K562 (cell line): ENCODE data around the gene TNP1. TPM values are rescaled to one million over a fixed set of nuclear protein-coding genes. Genes with fewer than 3 reads are reported as not detected.
A peak's percentile ranks its signal among the peaks of the same experiment; 100 is the strongest.

Source experiments
- EGR1 ChIP-seq: fragments of 450-650 bp; conservative IDR thresholded peaks from 2 replicates; pipeline ENCODE4 v1.6.1; 2017; ENCODE audit warnings: mild to moderate bottlenecking
- EP300 ChIP-seq: IDR thresholded peaks from 2 replicates; pipeline ENCODE4 v1.6.1; 2012; ENCODE audit warnings: low read length, improper control_type of control experiment
- HMGN3 ChIP-seq: IDR thresholded peaks from 2 replicates; pipeline ENCODE4 v1.6.1; 2011; ENCODE audit warnings: borderline replicate concordance, low read depth, mild to moderate bottlenecking, mixed read lengths, low read length; ENCODE audit not compliant: insufficient read length; ENCODE audit errors: extremely low read depth
- HNRNPH1 ChIP-seq: fragments of 200-400 bp; formaldehyde crosslinking; optimal IDR thresholded peaks from 2 replicates; pipeline ENCODE3; 2017; ENCODE audit warnings: low read depth, mild to moderate bottlenecking, low read length, moderate library complexity
- HNRNPK ChIP-seq: fragments of 200-400 bp; formaldehyde crosslinking; IDR thresholded peaks from one replicate; pipeline ENCODE4 v1.6.1; 2018; ENCODE audit warnings: mild to moderate bottlenecking, low read depth, low read length; ENCODE audit not compliant: poor library complexity, severe bottlenecking
- KLF13 ChIP-seq: fragments of 450-650 bp; IDR thresholded peaks from 2 replicates; pipeline ENCODE4 v1.6.1; 2016; ENCODE audit warnings: missing genetic modification characterization, low read depth, mild to moderate bottlenecking, missing compliant biosample characterization, moderate library complexity, borderline replicate concordance
- KLF16 ChIP-seq: IDR thresholded peaks from 2 replicates; pipeline ENCODE4 v1.6.1; 2016; ENCODE audit warnings: antibody characterized with exemption
- MCM7 ChIP-seq, 2 experiments: fragments of 450-650 bp; IDR thresholded peaks; 2 replicates each; pipeline ENCODE4 v1.6.1; 2016 to 2018
- MXI1 ChIP-seq: IDR thresholded peaks from 2 replicates; pipeline ENCODE4 v1.6.1; 2011; ENCODE audit warnings: low read depth, mild to moderate bottlenecking, improper control_type of control experiment, low read length
- NCOA1 ChIP-seq: fragments of 450-650 bp; IDR thresholded peaks from 2 replicates; pipeline ENCODE4 v1.6.1; 2016; ENCODE audit warnings: low read depth
- NCOR1 ChIP-seq: fragments of 450-650 bp; IDR thresholded peaks from 2 replicates; pipeline ENCODE4 v1.6.1; 2016; ENCODE audit warnings: mild to moderate bottlenecking, moderate library complexity
- POLR3A ChIP-seq: IDR thresholded peaks from 2 replicates; pipeline ENCODE4 v1.6.1; 2011; ENCODE audit warnings: borderline replicate concordance, mild to moderate bottlenecking, moderate library complexity; ENCODE audit not compliant: insufficient read length, insufficient read depth; ENCODE audit errors: extremely low read depth
- SOX6 ChIP-seq: fragments of 450-650 bp; IDR thresholded peaks from 2 replicates; pipeline ENCODE4 v1.6.1; 2014; ENCODE audit warnings: mild to moderate bottlenecking
- SUPT5H ChIP-seq: fragments of 450-650 bp; IDR thresholded peaks from 2 replicates; pipeline ENCODE4 v1.6.1; 2016
- TARDBP ChIP-seq: fragments of 450-650 bp; IDR thresholded peaks from 2 replicates; pipeline ENCODE4 v1.6.1; 2016
- THRAP3 ChIP-seq: fragments of 450-650 bp; IDR thresholded peaks from 2 replicates; pipeline ENCODE4 v1.6.1; 2016; ENCODE audit warnings: mild to moderate bottlenecking, inconsistent platforms, borderline replicate concordance
- ZNF696 ChIP-seq: fragments of 250-450 bp; sonication (Bioruptor Pico); conservative IDR thresholded peaks from 2 replicates; pipeline ENCODE4 v1.4.0; 2020; ENCODE audit warnings: mild to moderate bottlenecking, moderate library complexity
- polyA plus RNA-seq, 8 experiments: library from polyadenylated mRNA; depleted of rRNA in 4 of 8; stranded (reverse) in 5 of 8; unstranded in 3 of 8; fragments of >200 nt; fragmentation: Nextera tagmentation in 2 of 8; fragmentation: Illumina TruSeq in 1 of 8; extraction: Ambion mirVana in 2 of 8; extraction: Trizol in 1 of 8; gene quantifications; 2 replicates each; pipeline versions ENCODE4 v1.2.1 to v1.2.3, GENCODE V29; 2011 to 2014; ENCODE audit warnings: inconsistent platforms in 1 of 8, missing spikeins in 1 of 8
- total RNA-seq, 7 experiments: library from RNA; depleted of rRNA in 6 of 7; stranded (reverse); fragments of >200 nt in 6 of 7; fragmentation: Illumina TruSeq in 2 of 7; extraction: Trizol in 2 of 7; gene quantifications; 2 replicates each; pipeline versions ENCODE4 v1.2.1 to v1.2.3, GENCODE V29; 2011 to 2021; ENCODE audit warnings: low replicate concordance in 1 of 7
- TF ChIP-seq, protein P1 (sequence below): sonication (generic); formaldehyde crosslinking; IDR thresholded peaks from 2 replicates; pipeline ENCODE4 v1.9.0; 2022; ENCODE audit warnings: mild to moderate bottlenecking, missing genetic modification reagents
- TF ChIP-seq, protein P2 (sequence below): fragments of 450-650 bp; formaldehyde crosslinking; IDR thresholded peaks from 2 replicates; pipeline ENCODE4 v1.4.0; 2022; ENCODE audit warnings: missing genetic modification characterization
- TF ChIP-seq, protein P3 (sequence below): sonication (generic); formaldehyde crosslinking; IDR thresholded peaks from 2 replicates; pipeline ENCODE4 v1.8.0; 2022; ENCODE audit warnings: missing genetic modification reagents, mild to moderate bottlenecking, borderline replicate concordance
- TF ChIP-seq, protein P4 (sequence below): sonication (generic); formaldehyde crosslinking; IDR thresholded peaks from 2 replicates; pipeline ENCODE4 v1.8.0; 2023; ENCODE audit warnings: mild to moderate bottlenecking, missing genetic modification reagents

The TNP1 gene
- total and polyA plus RNA-seq, 9 of the 15 experiments (the other 6 are each of a cell fraction or from before 2014, with no cell fraction given) = not detected

DNA sequence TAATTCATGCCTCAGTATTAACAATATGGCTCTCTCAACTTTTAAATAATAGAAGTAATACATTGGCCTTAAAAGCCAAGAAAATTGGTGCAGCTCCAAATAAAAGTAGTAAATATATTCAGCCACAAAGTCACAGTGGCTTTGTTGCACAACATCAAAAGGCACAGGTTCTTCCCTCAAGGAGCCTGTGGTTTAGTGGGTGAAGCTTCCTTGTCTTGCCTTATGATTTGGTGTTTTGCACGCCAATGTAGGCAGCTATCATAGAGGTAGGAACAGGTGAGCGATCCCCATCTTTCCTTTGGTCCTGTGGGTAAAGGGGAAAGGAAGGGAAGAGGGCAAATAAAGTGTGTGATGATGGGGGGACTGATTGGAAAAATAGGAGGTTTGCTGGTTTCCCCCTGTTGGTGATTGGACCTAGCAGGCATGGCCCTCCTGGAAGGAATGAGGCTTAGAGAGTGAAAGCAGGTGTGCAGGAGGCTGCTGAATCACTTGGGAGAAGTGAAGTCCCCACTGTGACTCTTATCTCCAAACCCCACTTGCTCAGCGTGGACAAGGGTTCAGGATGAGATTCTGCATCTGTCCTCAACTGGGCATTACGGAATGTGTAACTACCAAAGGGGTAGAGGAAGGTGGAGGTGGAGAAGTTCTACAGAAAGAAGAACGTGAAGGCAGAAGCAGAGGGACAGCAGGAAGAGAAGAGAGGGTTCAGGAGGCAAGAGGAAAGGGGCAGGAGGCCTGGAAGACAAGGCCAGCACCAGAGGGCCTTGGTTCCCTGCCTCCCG lies 20.1 kb upstream of the TNP1 start (continued):
- no peak for TF ChIP-seq SUPT5H
- no peak for TF ChIP-seq HNRNPK
- TF ChIP-seq THRAP3 = no peak
- no peak for TF ChIP-seq SOX6
- TF ChIP-seq EGR1 = no peak
- TF ChIP-seq TARDBP = no peak
- TF ChIP-seq NCOR1 = peak; percentile 10; the same call in 1 of the 2 replicates
- no peak for TF ChIP-seq POLR3A
- no peak for TF ChIP-seq MXI1
- TF ChIP-seq, protein P1, sequence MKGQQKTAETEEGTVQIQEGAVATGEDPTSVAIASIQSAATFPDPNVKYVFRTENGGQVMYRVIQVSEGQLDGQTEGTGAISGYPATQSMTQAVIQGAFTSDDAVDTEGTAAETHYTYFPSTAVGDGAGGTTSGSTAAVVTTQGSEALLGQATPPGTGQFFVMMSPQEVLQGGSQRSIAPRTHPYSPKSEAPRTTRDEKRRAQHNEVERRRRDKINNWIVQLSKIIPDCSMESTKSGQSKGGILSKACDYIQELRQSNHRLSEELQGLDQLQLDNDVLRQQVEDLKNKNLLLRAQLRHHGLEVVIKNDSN (CRISPR knock-in tag) = no peak
- no peak for TF ChIP-seq KLF13 (tag)
- no peak for TF ChIP-seq NCOA1
- 0 out of 2 replicates have a peak, but pooled peaks have one; percentile 18 for TF ChIP-seq KLF16
- TF ChIP-seq HMGN3 = no peak
- TF ChIP-seq, protein P2, sequence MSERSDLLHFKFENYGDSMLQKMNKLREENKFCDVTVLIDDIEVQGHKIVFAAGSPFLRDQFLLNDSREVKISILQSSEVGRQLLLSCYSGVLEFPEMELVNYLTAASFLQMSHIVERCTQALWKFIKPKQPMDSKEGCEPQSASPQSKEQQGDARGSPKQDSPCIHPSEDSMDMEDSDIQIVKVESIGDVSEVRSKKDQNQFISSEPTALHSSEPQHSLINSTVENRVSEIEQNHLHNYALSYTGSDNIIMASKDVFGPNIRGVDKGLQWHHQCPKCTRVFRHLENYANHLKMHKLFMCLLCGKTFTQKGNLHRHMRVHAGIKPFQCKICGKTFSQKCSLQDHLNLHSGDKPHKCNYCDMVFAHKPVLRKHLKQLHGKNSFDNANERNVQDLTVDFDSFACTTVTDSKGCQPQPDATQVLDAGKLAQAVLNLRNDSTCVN (CRISPR knock-in tag) = no peak
- TF ChIP-seq EP300 = peak; percentile 59
- no peak for TF ChIP-seq MCM7 (IDR thresholded peaks at IDR 0.05)
- TF ChIP-seq, protein P3, sequence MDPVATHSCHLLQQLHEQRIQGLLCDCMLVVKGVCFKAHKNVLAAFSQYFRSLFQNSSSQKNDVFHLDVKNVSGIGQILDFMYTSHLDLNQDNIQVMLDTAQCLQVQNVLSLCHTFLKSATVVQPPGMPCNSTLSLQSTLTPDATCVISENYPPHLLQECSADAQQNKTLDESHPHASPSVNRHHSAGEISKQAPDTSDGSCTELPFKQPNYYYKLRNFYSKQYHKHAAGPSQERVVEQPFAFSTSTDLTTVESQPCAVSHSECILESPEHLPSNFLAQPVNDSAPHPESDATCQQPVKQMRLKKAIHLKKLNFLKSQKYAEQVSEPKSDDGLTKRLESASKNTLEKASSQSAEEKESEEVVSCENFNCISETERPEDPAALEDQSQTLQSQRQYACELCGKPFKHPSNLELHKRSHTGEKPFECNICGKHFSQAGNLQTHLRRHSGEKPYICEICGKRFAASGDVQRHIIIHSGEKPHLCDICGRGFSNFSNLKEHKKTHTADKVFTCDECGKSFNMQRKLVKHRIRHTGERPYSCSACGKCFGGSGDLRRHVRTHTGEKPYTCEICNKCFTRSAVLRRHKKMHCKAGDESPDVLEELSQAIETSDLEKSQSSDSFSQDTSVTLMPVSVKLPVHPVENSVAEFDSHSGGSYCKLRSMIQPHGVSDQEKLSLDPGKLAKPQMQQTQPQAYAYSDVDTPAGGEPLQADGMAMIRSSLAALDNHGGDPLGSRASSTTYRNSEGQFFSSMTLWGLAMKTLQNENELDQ (CRISPR knock-in tag) = no peak
- no peak for TF ChIP-seq ZNF696
- TF ChIP-seq, protein P4, sequence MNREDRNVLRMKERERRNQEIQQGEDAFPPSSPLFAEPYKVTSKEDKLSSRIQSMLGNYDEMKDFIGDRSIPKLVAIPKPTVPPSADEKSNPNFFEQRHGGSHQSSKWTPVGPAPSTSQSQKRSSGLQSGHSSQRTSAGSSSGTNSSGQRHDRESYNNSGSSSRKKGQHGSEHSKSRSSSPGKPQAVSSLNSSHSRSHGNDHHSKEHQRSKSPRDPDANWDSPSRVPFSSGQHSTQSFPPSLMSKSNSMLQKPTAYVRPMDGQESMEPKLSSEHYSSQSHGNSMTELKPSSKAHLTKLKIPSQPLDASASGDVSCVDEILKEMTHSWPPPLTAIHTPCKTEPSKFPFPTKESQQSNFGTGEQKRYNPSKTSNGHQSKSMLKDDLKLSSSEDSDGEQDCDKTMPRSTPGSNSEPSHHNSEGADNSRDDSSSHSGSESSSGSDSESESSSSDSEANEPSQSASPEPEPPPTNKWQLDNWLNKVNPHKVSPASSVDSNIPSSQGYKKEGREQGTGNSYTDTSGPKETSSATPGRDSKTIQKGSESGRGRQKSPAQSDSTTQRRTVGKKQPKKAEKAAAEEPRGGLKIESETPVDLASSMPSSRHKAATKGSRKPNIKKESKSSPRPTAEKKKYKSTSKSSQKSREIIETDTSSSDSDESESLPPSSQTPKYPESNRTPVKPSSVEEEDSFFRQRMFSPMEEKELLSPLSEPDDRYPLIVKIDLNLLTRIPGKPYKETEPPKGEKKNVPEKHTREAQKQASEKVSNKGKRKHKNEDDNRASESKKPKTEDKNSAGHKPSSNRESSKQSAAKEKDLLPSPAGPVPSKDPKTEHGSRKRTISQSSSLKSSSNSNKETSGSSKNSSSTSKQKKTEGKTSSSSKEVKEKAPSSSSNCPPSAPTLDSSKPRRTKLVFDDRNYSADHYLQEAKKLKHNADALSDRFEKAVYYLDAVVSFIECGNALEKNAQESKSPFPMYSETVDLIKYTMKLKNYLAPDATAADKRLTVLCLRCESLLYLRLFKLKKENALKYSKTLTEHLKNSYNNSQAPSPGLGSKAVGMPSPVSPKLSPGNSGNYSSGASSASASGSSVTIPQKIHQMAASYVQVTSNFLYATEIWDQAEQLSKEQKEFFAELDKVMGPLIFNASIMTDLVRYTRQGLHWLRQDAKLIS (CRISPR knock-in tag) = no peak
- no peak for TF ChIP-seq HNRNPH1
